ENCODE results near the gene CCDC182.

The CCDC182 gene

GRCh38 chr17:57697891-57698711, 47.0 kb downstream of the CCDC182 start:
- no peak for DNase-seq (ENCODE audit: low read depth, low spot score)

GRCh38 chr17:57697197-57697596, 47.9 kb downstream of the CCDC182 start:
- no peak for DNase-seq (ENCODE audit: low read depth, low spot score)

GRCh38 chr17:57696050-57696449, 49.0 kb downstream of the CCDC182 start:
- no peak for DNase-seq (ENCODE audit: low read depth, low spot score)
